Gastroesophageal sphincter (tissue), 4 donors: ENCODE measurements around the gene SLC24A3. TPM values are rescaled to one million over a fixed set of nuclear protein-coding genes. Genes with fewer than 3 reads are reported as not detected.

ENCODE experiments used
- ATAC-seq: fragments of 150-250 bp; one replicate; pipeline ENCODE4 v1.9.1; 2016; ENCODE audit warnings: mild to moderate bottlenecking, moderate library complexity
- H3K27ac ChIP-seq, 4 donors: fragments of 200-600 bp; sonication (generic) in 3 of 4; 1 replicate in 3 of 4; 2 replicates in 1 of 4; pipeline ENCODE4 v1.5.1; 2016 to 2019
- H3K27me3 ChIP-seq: fragments of 200-600 bp; sonication (generic); one replicate; pipeline ENCODE4 v1.5.1; 2019
- H3K36me3 ChIP-seq, 2 donors: fragments of 200-600 bp; sonication (generic); one replicate each; pipeline ENCODE4 v1.5.1; 2019; ENCODE audit warnings: control low read depth in 1 of 2
- H3K4me1 ChIP-seq, 3 donors: fragments of 200-600 bp; sonication (generic); 1 replicate in 2 of 3; 2 replicates in 1 of 3; pipeline ENCODE4 v1.5.1; 2016 to 2019; ENCODE audit warnings: control low read depth in 2 of 3
- H3K4me3 ChIP-seq, 2 donors: fragments of 200-600 bp; sonication (generic); one replicate each; pipeline ENCODE4 v1.5.1; 2019; ENCODE audit warnings: mild to moderate bottlenecking in 1 of 2, moderate library complexity in 1 of 2
- H3K9me3 ChIP-seq, 3 donors: fragments of 200-600 bp; sonication (generic); one replicate each; pipeline ENCODE4 v1.5.1; 2017 to 2019; ENCODE audit warnings: control low read depth in 2 of 3
- CTCF ChIP-seq, 4 experiments: fragments of 200-600 bp in 2 of 4; fragments of 450-650 bp in 2 of 4; sonication (generic) in 1 of 4; IDR thresholded peaks; one replicate each; pipeline ENCODE4 v1.5.1; 2017 to 2019; ENCODE audit warnings: antibody characterized with exemption in 4 of 4, mild to moderate bottlenecking in 2 of 4, moderate library complexity in 2 of 4
- EP300 ChIP-seq: sonication (generic); formaldehyde crosslinking; IDR thresholded peaks from one replicate; pipeline ENCODE4 v1.6.1; 2017; ENCODE audit warnings: antibody characterized with exemption, mild to moderate bottlenecking
- POLR2A ChIP-seq, 2 donors: fragments of 450-650 bp; IDR thresholded peaks; one replicate each; pipeline ENCODE4 v1.6.1; 2017; ENCODE audit warnings: antibody characterized with exemption in 2 of 2, mild to moderate bottlenecking in 2 of 2, moderate library complexity in 1 of 2
- POLR2AphosphoS5 ChIP-seq: sonication (generic); formaldehyde crosslinking; IDR thresholded peaks from one replicate; pipeline ENCODE4 v1.6.1; 2017; ENCODE audit warnings: antibody characterized with exemption
- WGBS, 2 donors: methylation state at CpG; one replicate each; pipeline ENCODE4 v1.1.5; 2018; ENCODE audit warnings: low coverage in 1 of 2; 5-methylcytosine and 5-hydroxymethylcytosine counted together
- total RNA-seq, 4 donors: library from RNA; depleted of rRNA; stranded (reverse); fragments of >200 nt; gene quantifications; one replicate each; pipeline ENCODE4 v1.1.0, GENCODE V29; 2016

SLC24A3 gene
- total RNA-seq, 4 donors from 2014 or later = 2.7 to 13.5 (median 5.5) TPM

GRCh38 chr20:19713822-19714578 lies 501.6 kb downstream of the SLC24A3 start:
- Histone ChIP-seq H3K9me3 (no peaks in the 10 kb centered on the region), H3K27me3 (no peaks in the 10 kb centered on the region), H3K4me1 (peaks cover 8 to 57% (median 11%) of the 10 kb centered on the region in 3 donors), H3K36me3 (no peaks in the 10 kb centered on the region), H3K27ac (no peak overlapping the region), H3K4me3 (no peak overlapping the region)
- TF ChIP-seq POLR2AphosphoS5 (no peak), POLR2A (IDR thresholded peaks at IDR 0.05) (no peak), CTCF (IDR thresholded peaks at IDR 0.05) (no peak), EP300 (no peak)
- WGBS, 2 donors = 75 to 87% methylated on average over 2 of the region's 2 CpGs
- ATAC-seq = no peak

- Histone ChIP-seq H3K9me3 (no peaks in the 10 kb centered on the region), H3K36me3 (no peaks in the 10 kb centered on the region), H3K27ac (no peak overlapping the region), H3K27me3 (no peaks in the 10 kb centered on the region), H3K4me1 (peaks cover 8 to 57% (median 11%) of the 10 kb centered on the region in 3 donors), H3K4me3 (no peak overlapping the region)
- WGBS, 2 donors = 82 to 85% methylated on average over 1 of the region's 1 CpG
- TF ChIP-seq POLR2A (IDR thresholded peaks at IDR 0.05) = no peak
- no peak for TF ChIP-seq POLR2AphosphoS5
- TF ChIP-seq EP300 = no peak
- no peak for TF ChIP-seq CTCF (IDR thresholded peaks at IDR 0.05)
- ATAC-seq = no peak
These were observed 502.1 kb downstream of the SLC24A3 start for GRCh38 chr20:19714579-19714840.

GRCh38 chr20:19715986-19716385 lies 503.5 kb downstream of the SLC24A3 start:
- TF ChIP-seq POLR2A (IDR thresholded peaks at IDR 0.05) = no peak
- TF ChIP-seq POLR2AphosphoS5 = no peak
- no peak for TF ChIP-seq CTCF (IDR thresholded peaks at IDR 0.05)
- no peak for TF ChIP-seq EP300
- Histone ChIP-seq H3K4me1 (peaks cover 8 to 43% (median 10%) of the 10 kb centered on the region in 3 donors), H3K27me3 (peaks cover 6% of the 10 kb centered on the region), H3K4me3 (no peak overlapping the region), H3K9me3 (no peaks in the 10 kb centered on the region), H3K27ac (no peak overlapping the region), H3K36me3 (no peaks in the 10 kb centered on the region)
- 76% methylated on average over 2 of the region's 3 CpGs; no CpG with 5 or more reads in 1 of the 2 donors for WGBS, 2 donors
- ATAC-seq = no peak

- no peak for TF ChIP-seq POLR2A (IDR thresholded peaks at IDR 0.05)
- no peak for TF ChIP-seq POLR2AphosphoS5
- TF ChIP-seq CTCF (IDR thresholded peaks at IDR 0.05) = no peak
- TF ChIP-seq EP300 = no peak
- Histone ChIP-seq H3K27ac (no peak overlapping the region), H3K36me3 (peaks cover 0 to 5% of the 10 kb centered on the region in 2 donors), H3K27me3 (peaks cover 6% of the 10 kb centered on the region), H3K9me3 (no peaks in the 10 kb centered on the region), H3K4me1 (peaks cover 0 to 14% (median under 1%) of the 10 kb centered on the region in 3 donors), H3K4me3 (no peak overlapping the region)
- WGBS, 2 donors = 75 to 95% methylated on average over 2 to 3 of the region's 3 CpGs
- ATAC-seq = no peak
These were observed 506.4 kb downstream of the SLC24A3 start for GRCh38 chr20:19718880-19719279.

GRCh38 chr20:19720991-19721390 lies 508.5 kb downstream of the SLC24A3 start:
- 93 to 95% methylated on average over 10 to 13 of the region's 18 CpGs for WGBS, 2 donors
- ATAC-seq = no peak
- no peaks in the 10 kb centered on the region for H3K4me1 ChIP-seq
- TF ChIP-seq POLR2A (IDR thresholded peaks at IDR 0.05) (no peak), POLR2AphosphoS5 (no peak), EP300 (no peak)
- H3K36me3 ChIP-seq = peaks cover 0 to 5% of the 10 kb centered on the region in 2 donors
- no peak overlapping the region for H3K4me3 ChIP-seq
- no peak overlapping the region for H3K27ac ChIP-seq
- H3K27me3 ChIP-seq = peaks cover 6% of the 10 kb centered on the region
- no peaks in the 10 kb centered on the region for H3K9me3 ChIP-seq
